ENCODE data around the gene SRPK2. TPM values are rescaled to one million over a fixed set of nuclear protein-coding genes. Genes with fewer than 3 reads are reported as not detected.

SRPK2 gene
- polyA plus RNA-seq, 1 donor from 2014 or later = 118 TPM

- Histone ChIP-seq H3F3A (ENCODE audit: insufficient read depth, low read length, poor library complexity, severe bottlenecking) (no peaks in the 10 kb centered on the region), H2AFZ (ENCODE audit: low read depth, low read length) (no peak overlapping the region), H3K36me3 (ENCODE audit: insufficient read depth, low read length) (no peaks in the 10 kb centered on the region), H3K27ac (ENCODE audit: low read length) (no peak overlapping the region), H3K4me3 (ENCODE audit: low read length) (no peak overlapping the region), H3K4me2 (ENCODE audit: low read length) (no peak overlapping the region), H3K9me2 (ENCODE audit: insufficient read depth, low read length) (no peaks in the 10 kb centered on the region), H4K20me1 (ENCODE audit: insufficient read depth) (no peaks in the 10 kb centered on the region), H3K79me2 (replicated peaks; ENCODE audit: insufficient read depth, low read length) (peaks cover 4% of the 10 kb centered on the region), H3K9me3 (ENCODE audit: low read length) (no peaks in the 10 kb centered on the region), H3K9ac (ENCODE audit: low read length) (no peak overlapping the region), H3K27me3 (ENCODE audit: insufficient read depth, low read depth, low read length) (no peaks in the 10 kb centered on the region)
- TF ChIP-seq MXI1 (conservative IDR thresholded peaks at IDR 0.05; ENCODE audit: poor library complexity, severe bottlenecking) = no peak
- TF ChIP-seq TAF1 (IDR thresholded peaks at IDR 0.05; ENCODE audit: low read depth) = no peak
- TF ChIP-seq SMC3 (conservative IDR thresholded peaks at IDR 0.05; ENCODE audit: poor library complexity) = no peak
- no peak for TF ChIP-seq RAD21 (conservative IDR thresholded peaks at IDR 0.05)
- no peak for TF ChIP-seq EZH2 (IDR thresholded peaks at IDR 0.05; ENCODE audit: borderline replicate concordance, insufficient read depth, low read length, poor library complexity, severe bottlenecking)
- TF ChIP-seq EP300 (conservative IDR thresholded peaks at IDR 0.05; ENCODE audit: poor library complexity, severe bottlenecking) = no peak
- no peak for TF ChIP-seq CTCF (IDR thresholded peaks at IDR 0.05; ENCODE audit: poor library complexity, severe bottlenecking)
- no peak for TF ChIP-seq POLR2AphosphoS5 (IDR thresholded peaks at IDR 0.05)
- TF ChIP-seq REST (IDR thresholded peaks at IDR 0.05; ENCODE audit: borderline replicate concordance) = no peak
Measured at GRCh38 chr7:105130580-105130979, 258.1 kb downstream of the SRPK2 start.

GRCh38 chr7:105130048-105130447, 258.7 kb downstream of the SRPK2 start:
- Histone ChIP-seq H3K79me2 (replicated peaks; ENCODE audit: insufficient read depth, low read length) (peaks cover 4% of the 10 kb centered on the region), H3K9me3 (ENCODE audit: low read length) (no peaks in the 10 kb centered on the region), H3K4me3 (ENCODE audit: low read length) (no peak overlapping the region), H3K4me2 (ENCODE audit: low read length) (no peak overlapping the region), H4K20me1 (ENCODE audit: insufficient read depth) (no peaks in the 10 kb centered on the region), H3K9ac (ENCODE audit: low read length) (no peak overlapping the region), H3K27ac (ENCODE audit: low read length) (no peak overlapping the region), H3K9me2 (ENCODE audit: insufficient read depth, low read length) (no peaks in the 10 kb centered on the region), H3K27me3 (ENCODE audit: insufficient read depth, low read depth, low read length) (no peaks in the 10 kb centered on the region), H3K36me3 (ENCODE audit: insufficient read depth, low read length) (no peaks in the 10 kb centered on the region), H2AFZ (ENCODE audit: low read depth, low read length) (no peak overlapping the region), H3F3A (ENCODE audit: insufficient read depth, low read length, poor library complexity, severe bottlenecking) (no peaks in the 10 kb centered on the region)
- no peak for TF ChIP-seq SMC3 (conservative IDR thresholded peaks at IDR 0.05; ENCODE audit: poor library complexity)
- no peak for TF ChIP-seq REST (IDR thresholded peaks at IDR 0.05; ENCODE audit: borderline replicate concordance)
- no peak for TF ChIP-seq MXI1 (conservative IDR thresholded peaks at IDR 0.05; ENCODE audit: poor library complexity, severe bottlenecking)
- no peak for TF ChIP-seq EP300 (conservative IDR thresholded peaks at IDR 0.05; ENCODE audit: poor library complexity, severe bottlenecking)
- no peak for TF ChIP-seq EZH2 (IDR thresholded peaks at IDR 0.05; ENCODE audit: borderline replicate concordance, insufficient read depth, low read length, poor library complexity, severe bottlenecking)
- TF ChIP-seq RAD21 (conservative IDR thresholded peaks at IDR 0.05) = no peak
- TF ChIP-seq POLR2AphosphoS5 (IDR thresholded peaks at IDR 0.05) = no peak
- TF ChIP-seq TAF1 (IDR thresholded peaks at IDR 0.05; ENCODE audit: low read depth) = no peak
- TF ChIP-seq CTCF (IDR thresholded peaks at IDR 0.05; ENCODE audit: poor library complexity, severe bottlenecking) = no peak

Data from neural cell (in vitro differentiated cells).